GM12878 (cell line): Measurements from ENCODE around the gene MSGN1. TPM values are rescaled to one million over a fixed set of nuclear protein-coding genes. Genes with fewer than 3 reads are reported as not detected.

Experiments used
- ATAC-seq: fragments of 200-7000 bp; cut with Tn5 transposase; 3 replicates; pipeline ENCODE4 v1.9.1; 2020; ENCODE audit warnings: mild to moderate bottlenecking, moderate library complexity
- BruUV-seq: library from RNA; stranded (reverse); fragments of 400-500 nt; replicated peaks from 2 replicates; lab custom pipeline; 2021; lab: Mats Ljungman, UMichigan
- CTCF ChIA-PET: fragments of 300-600 bp; sonication (Branson Sonifier 250); formaldehyde crosslinking; extraction: SDS; loops from one replicate; lab custom pipeline; 2021; ENCODE audit warnings: inconsistent platforms; lab: Yijun Ruan, JAX
- POLR2A ChIA-PET: fragments of 350-600 bp; formaldehyde crosslinking; extraction: SDS; loops from one replicate; lab custom pipeline; 2021; ENCODE audit warnings: inconsistent platforms; lab: Charles Lee
- RAD21 ChIA-PET: fragments of 300-600 bp; sonication (Branson Sonifier 250); formaldehyde crosslinking; loops from one replicate; lab custom pipeline; 2023; ENCODE audit warnings: antibody characterized with exemption; ENCODE audit not compliant: unreplicated experiment; lab: Charles Lee
- SMC1A ChIA-PET: fragments of 300-600 bp; sonication (Branson Sonifier 250); formaldehyde crosslinking; loops from one replicate; lab custom pipeline; 2023; ENCODE audit not compliant: unreplicated experiment, uncharacterized antibody; lab: Charles Lee
- DNase-seq: peaks from one replicate; pipeline ENCODE4 v3.0.0-alpha.2; 2011; ENCODE audit warnings: low read depth, low spot score
- FAIRE-seq: peaks from 3 replicates; lab custom pipeline; 2011; peaks lifted over from hg19 to GRCh38; lab: Jason Lieb, UNC
- H2AFZ ChIP-seq: 2 replicates; pipeline ENCODE4 v1.6.0; 2011; ENCODE audit warnings: low read depth, low read length, control low read depth; ENCODE audit not compliant: control insufficient read depth
- H3K27ac ChIP-seq: 2 replicates; pipeline ENCODE4 v1.5.1; 2011; ENCODE audit warnings: control low read depth; ENCODE audit not compliant: control insufficient read depth, insufficient read depth
- H3K27me3 ChIP-seq, 2 experiments: replicated peaks in 1 of 2; 2 replicates each; pipeline versions ENCODE4 v1.6.0 to v1.6.1; 2011; ENCODE audit warnings: low read length in 1 of 2; ENCODE audit not compliant: control insufficient read depth in 2 of 2, insufficient read depth in 2 of 2
- H3K36me3 ChIP-seq, 2 experiments: 2 replicates each; pipeline ENCODE4 v1.5.1; 2011; ENCODE audit warnings: low read length in 1 of 2; ENCODE audit not compliant: control insufficient read depth in 2 of 2, insufficient read depth in 2 of 2
- H3K4me1 ChIP-seq: 2 replicates; pipeline ENCODE4 v1.6.1; 2011; ENCODE audit warnings: mild to moderate bottlenecking, low read length, moderate library complexity, mixed read lengths; ENCODE audit not compliant: control insufficient read depth, insufficient read depth
- H3K4me2 ChIP-seq: 2 replicates; pipeline ENCODE4 v1.6.0; 2011; ENCODE audit warnings: control low read depth; ENCODE audit not compliant: control insufficient read depth, insufficient read depth
- H3K4me3 ChIP-seq: fragments of 200-600 bp; sonication (generic); 2 replicates; pipeline ENCODE4 v1.5.1; 2016
- H3K79me2 ChIP-seq: 2 replicates; pipeline ENCODE4 v1.6.0; 2011; ENCODE audit warnings: low read length; ENCODE audit not compliant: control insufficient read depth, insufficient read depth
- H3K9ac ChIP-seq: 2 replicates; pipeline ENCODE4 v1.8.0; 2011; ENCODE audit warnings: low read length, control low read depth, mixed read lengths; ENCODE audit not compliant: control insufficient read depth, insufficient read depth
- H3K9me3 ChIP-seq: replicated peaks from 3 replicates; pipeline ENCODE4 v1.5.1; 2011; ENCODE audit warnings: mild to moderate bottlenecking, low read length; ENCODE audit not compliant: control insufficient read depth, insufficient read depth
- H4K20me1 ChIP-seq: 2 replicates; pipeline ENCODE4 v1.6.0; 2011; ENCODE audit not compliant: control insufficient read depth, insufficient read depth
- ASH2L ChIP-seq: fragments of 300-600, 200-600 bp; sonication (generic); IDR thresholded peaks from 2 replicates; pipeline ENCODE4 v1.6.1; 2017; ENCODE audit warnings: low read depth, mild to moderate bottlenecking, borderline replicate concordance
- ATF2 ChIP-seq: IDR thresholded peaks from 2 replicates; pipeline ENCODE4 v1.6.1; 2012; ENCODE audit warnings: low read length, inconsistent platforms
- BACH1 ChIP-seq: fragments of 450-650 bp; IDR thresholded peaks from 2 replicates; pipeline ENCODE4 v1.6.1; 2017; ENCODE audit warnings: mild to moderate bottlenecking, borderline replicate concordance
- CEBPZ ChIP-seq: fragments of 150-350 bp; IDR thresholded peaks from 2 replicates; pipeline ENCODE4 v1.6.1; 2016; ENCODE audit warnings: low read depth, low read length
- EZH2 ChIP-seq: IDR thresholded peaks from 2 replicates; pipeline ENCODE4 v1.6.1; 2012; ENCODE audit warnings: low read depth, mild to moderate bottlenecking, control low read depth, inconsistent platforms, low read length, borderline replicate concordance; ENCODE audit not compliant: control insufficient read depth
- MEF2A ChIP-seq: IDR thresholded peaks from 2 replicates; pipeline ENCODE4 v1.6.1; 2011; ENCODE audit warnings: low read depth, mild to moderate bottlenecking, low read length, moderate library complexity; ENCODE audit not compliant: insufficient read depth
- MLLT1 ChIP-seq: fragments of 450-650 bp; IDR thresholded peaks from 2 replicates; pipeline ENCODE4 v1.6.1; 2016; ENCODE audit warnings: mild to moderate bottlenecking
- MYC ChIP-seq: IDR thresholded peaks from 2 replicates; pipeline ENCODE4 v1.6.1; 2011; ENCODE audit warnings: mild to moderate bottlenecking, low read length, moderate library complexity, inconsistent platforms; ENCODE audit not compliant: insufficient read depth, insufficient replicate concordance, insufficient read length, severe bottlenecking
- PAX8 ChIP-seq: fragments of 450-650 bp; IDR thresholded peaks from 2 replicates; pipeline ENCODE4 v1.6.1; 2017; ENCODE audit warnings: mild to moderate bottlenecking, moderate library complexity
- POLR2A ChIP-seq: IDR thresholded peaks from 2 replicates; pipeline ENCODE4 v1.6.1; 2011; ENCODE audit warnings: low read depth, mild to moderate bottlenecking, low read length
- RELA ChIP-seq: fragments of 450-650 bp; IDR thresholded peaks from 2 replicates; pipeline ENCODE4 v1.8.0; 2014; ENCODE audit warnings: borderline replicate concordance; ENCODE audit not compliant: partially characterized antibody
- SPI1 ChIP-seq: IDR thresholded peaks from 2 replicates; pipeline ENCODE4 v1.6.1; 2011; ENCODE audit warnings: low read depth, mild to moderate bottlenecking, low read length, moderate library complexity, borderline replicate concordance; ENCODE audit not compliant: insufficient read depth
- SUZ12 ChIP-seq: fragments of 200-600 bp; sonication (generic); IDR thresholded peaks from one replicate; pipeline ENCODE4 v1.6.1; 2018; ENCODE audit warnings: antibody characterized with exemption, mild to moderate bottlenecking; ENCODE audit not compliant: unreplicated experiment
- TAF1 ChIP-seq: IDR thresholded peaks from 2 replicates; pipeline ENCODE4 v1.6.1; 2011; ENCODE audit warnings: mild to moderate bottlenecking, low read depth, low read length, borderline replicate concordance
- ZZZ3 ChIP-seq: IDR thresholded peaks from 2 replicates; pipeline ENCODE4 v1.6.1; 2011; ENCODE audit warnings: low read depth; ENCODE audit not compliant: control insufficient read depth, insufficient read length
- WGBS: methylation state at CpG from one replicate; pipeline ENCODE4 v1.1.6; 2016; ENCODE audit warnings: low lambda C conversion rate; ENCODE audit not compliant: insufficient replicate concordance, insufficient coverage; ENCODE audit errors: missing lambda C conversion rate; 5-methylcytosine and 5-hydroxymethylcytosine counted together
- in situ Hi-C: fragments of 300-500 bp; cut with MboI; formaldehyde crosslinking; loops from 9 replicates; pipeline ENCODE4 v1.14.3; 2018; ENCODE audit warnings: mixed read lengths
- intact Hi-C: fragments of 100-400 bp; cut with micrococcal nuclease; formaldehyde crosslinking; loops from one replicate; pipeline ENCODE4 v1.14.2; 2022; ENCODE audit not compliant: unreplicated experiment
- polyA plus RNA-seq, 11 experiments: library from polyadenylated mRNA; depleted of rRNA in 4 of 11; unstranded in 6 of 11; stranded (reverse) in 5 of 11; fragments of >200 nt; fragmentation: Nextera tagmentation in 4 of 11; fragmentation: Illumina TruSeq in 1 of 11; extraction: Ambion mirVana in 4 of 11; extraction: Trizol in 1 of 11; gene quantifications; 1 replicate in 1 of 11; 2 replicates in 10 of 11; pipeline versions ENCODE4 v1.2.1 to v1.2.3, GENCODE V29; 2011 to 2016; ENCODE audit warnings: inconsistent platforms in 2 of 11, missing spikeins in 2 of 11, low read depth in 1 of 11
- total RNA-seq, 4 experiments: library from RNA; depleted of rRNA in 3 of 4; stranded (reverse); fragments of >200 nt in 3 of 4; fragmentation: Illumina TruSeq in 1 of 4; extraction: Trizol in 1 of 4; gene quantifications; 2 replicates each; pipeline versions ENCODE4 v1.2.1 to v1.2.3, GENCODE V29; 2013 to 2021

Gene MSGN1
- total and polyA plus RNA-seq, 10 of the 15 experiments (the other 5 are each of a cell fraction or from before 2014, with no cell fraction given), result 0.27 TPM; not detected in 9

- intact Hi-C loops, result loop anchor here (1.0 to 5.0 kb wide), 3 partner anchors 8 to 164 kb away; partner anchors contain the start of gene SMC6
- ChIA-PET POLR2A (interaction anchor here (1.4 to 6.1 kb wide), 6 partner anchors 9 to 71 kb away, joined by 3 to 80 read pairs (median 13); partner anchors contain the start of genes GEN1 and SMC6), SMC1A (interaction anchor here (0.6 to 15.2 kb wide), 22 partner anchors 8 to 176 kb away, joined by 3 to 288 read pairs (median 6); partner anchors contain the start of genes GEN1, MSGN1 and SMC6), CTCF (interaction anchor here (0.6 to 6.6 kb wide), 17 partner anchors 9 to 163 kb away, joined by 3 to 77 read pairs (median 3); no protein-coding TSS in a partner anchor), RAD21 (interaction anchor here (0.9 to 5.0 kb wide), 13 partner anchors 8 to 102 kb away, joined by 3 to 96 read pairs (median 5); partner anchors contain the start of genes GEN1 and SMC6)
- Histone ChIP-seq H3K9ac (0 out of 2 replicates have a peak overlapping the region, but pooled peaks have one; percentile 23), H2AFZ (peak overlapping the region; percentile 52), H3K4me2 (peak overlapping the region; percentile 9), H3K36me3 (no peaks in the 10 kb centered on the region), H4K20me1 (no peaks in the 10 kb centered on the region), H3K4me3 (0 out of 2 replicates have a peak overlapping the region, but pooled peaks have one; percentile 48), H3K27ac (peak overlapping the region; percentile 55), H3K27me3 (no peaks in the 10 kb centered on the region), H3K79me2 (no peaks in the 10 kb centered on the region), H3K4me1 (peaks cover 29% of the 10 kb centered on the region), H3K9me3 (no peaks in the 10 kb centered on the region; the same call in 2 of the 3 replicates)
- 4% methylated on average over 7 of the region's 7 CpGs for WGBS
- DNase-seq (no peak), ATAC-seq (peak; percentile 65), FAIRE-seq (no peak)
- no TSS peak for BruUV-seq
- in situ Hi-C loops, result no loop called here
- TF ChIP-seq MEF2A, result no peak
- no peak for TF ChIP-seq ASH2L
- 0 out of 2 replicates have a peak, but pooled peaks have one; percentile 19 for TF ChIP-seq ATF2
- TF ChIP-seq RELA, result no peak
- TF ChIP-seq MYC, result no peak
- TF ChIP-seq POLR2A, result no peak
- no peak for TF ChIP-seq BACH1
- no peak for TF ChIP-seq SUZ12
- TF ChIP-seq PAX8, result no peak
- peak; percentile 44; the same call in 1 of the 2 replicates for TF ChIP-seq SPI1
- TF ChIP-seq TAF1, result no peak
- no peak for TF ChIP-seq ZZZ3
- TF ChIP-seq CEBPZ, result no peak
- TF ChIP-seq MLLT1, result no peak
- no peak for TF ChIP-seq EZH2
These were observed 5.5 kb downstream of the MSGN1 start for GRCh38 chr2:17821535-17822444.
